Cardiac fibroblast (primary cell): ENCODE results near the gene WNT7B.

Experiments
- DNase-seq, 2 donors: peaks; one replicate each; pipeline versions ENCODE4 v3.0.0 to v3.0.0-alpha.2; 2010; ENCODE audit warnings: low read depth in 2 of 2
- H3K4me3 ChIP-seq, 2 donors: replicated peaks in 1 of 2; 1 replicate in 1 of 2; 2 replicates in 1 of 2; pipeline ENCODE4 v1.5.1; 2011; ENCODE audit warnings: low read depth in 2 of 2, low read length in 2 of 2, mild to moderate bottlenecking in 2 of 2, moderate library complexity in 1 of 2
- CTCF ChIP-seq: IDR thresholded peaks from one replicate; pipeline ENCODE4 v1.5.1; 2011; ENCODE audit warnings: low read depth, mild to moderate bottlenecking, low read length, inconsistent platforms

Gene WNT7B

GRCh38 chr22:45908961-45909360 lies 68.0 kb downstream of the WNT7B start:
- no peak overlapping the region for H3K4me3 ChIP-seq
- no peak for TF ChIP-seq CTCF
- no peak for DNase-seq

- no peak for DNase-seq
- TF ChIP-seq CTCF, result no peak
Measured at GRCh38 chr22:45907996-45908395, 69.0 kb downstream of the WNT7B start.

GRCh38 chr22:45907378-45907777 lies 69.6 kb downstream of the WNT7B start:
- no peak for DNase-seq
- TF ChIP-seq CTCF, result no peak
- no peak overlapping the region for H3K4me3 ChIP-seq

More at GRCh38 chr22:45907996-45908395, 69.0 kb downstream of the WNT7B start:
- H3K4me3 ChIP-seq, result no peak overlapping the region

GRCh38 chr22:45906946-45907345 lies 70.0 kb downstream of the WNT7B start:
- no peak for TF ChIP-seq CTCF
- no peak overlapping the region for H3K4me3 ChIP-seq
- DNase-seq, result no peak

- TF ChIP-seq CTCF, result no peak
- H3K4me3 ChIP-seq, result no peak overlapping the region
- peak; percentile 64 to 71 for DNase-seq
Measured at GRCh38 chr22:45905924-45906865, 70.8 kb downstream of the WNT7B start.

- H3K4me3 ChIP-seq, result no peak overlapping the region
- DNase-seq, result no peak
- no peak for TF ChIP-seq CTCF
Measured at GRCh38 chr22:45905326-45905923, 71.5 kb downstream of the WNT7B start.
